ENCODE data around the gene HEY2. TPM values are rescaled to one million over a fixed set of nuclear protein-coding genes. Genes with fewer than 3 reads are reported as not detected.

HEY2 gene
- polyA plus RNA-seq, 2 of the 4 experiments (the other 2 are of a cell fraction), result 0.09 TPM; not detected in 1

- no peak overlapping the region for H3K4me3 ChIP-seq
- ChIA-PET POLR2A (no interaction called here), CTCF (interaction anchor here (0.8 to 20.8 kb wide), 3 partner anchors 9 to 448 kb away, joined by 3 to 288 read pairs (median 4); no protein-coding TSS in a partner anchor)
- no peak overlapping the region for H3K4me2 ChIP-seq
- no peaks in the 10 kb centered on the region for H3K4me1 ChIP-seq
- ATAC-seq, result no peak
- FAIRE-seq, result no peak
- WGBS (ENCODE audit: missing lambda C conversion rate), result 60% methylated on average over 5 of the region's 5 CpGs
- no peak for DNase-seq (ENCODE audit: low read depth in 1 of 2, low spot score in 1 of 2)
- H3K27ac ChIP-seq, result no peak overlapping the region
- no peak for TF ChIP-seq CHD4 (IDR thresholded peaks at IDR 0.05; ENCODE audit: borderline replicate concordance)
- TF ChIP-seq, protein P1, sequence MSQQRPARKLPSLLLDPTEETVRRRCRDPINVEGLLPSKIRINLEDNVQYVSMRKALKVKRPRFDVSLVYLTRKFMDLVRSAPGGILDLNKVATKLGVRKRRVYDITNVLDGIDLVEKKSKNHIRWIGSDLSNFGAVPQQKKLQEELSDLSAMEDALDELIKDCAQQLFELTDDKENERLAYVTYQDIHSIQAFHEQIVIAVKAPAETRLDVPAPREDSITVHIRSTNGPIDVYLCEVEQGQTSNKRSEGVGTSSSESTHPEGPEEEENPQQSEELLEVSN (IDR thresholded peaks at IDR 0.05; ENCODE audit: borderline replicate concordance, low read depth), result no peak
- no peak for TF ChIP-seq ATOH8 (CRISPR knock-in tag; IDR thresholded peaks at IDR 0.05; ENCODE audit: low read depth)
- TF ChIP-seq JUN (IDR thresholded peaks at IDR 0.05), result no peak
- TF ChIP-seq EP300 (IDR thresholded peaks at IDR 0.05), result no peak
- H3K9me3 ChIP-seq, result no peaks in the 10 kb centered on the region
These were observed 10.6 kb downstream of the HEY2 start for GRCh38 chr6:125759959-125760457.

GRCh38 chr6:125764121-125764671 lies 14.8 kb downstream of the HEY2 start:
- H3K9me3 ChIP-seq, result no peaks in the 10 kb centered on the region
- WGBS (ENCODE audit: missing lambda C conversion rate), result 64% methylated on average over 2 of the region's 2 CpGs
- no peak overlapping the region for H3K27ac ChIP-seq
- FAIRE-seq (no peak), ATAC-seq (no peak), DNase-seq (ENCODE audit: low read depth in 1 of 2, low spot score in 1 of 2) (no peak)
- no peak overlapping the region for H3K4me3 ChIP-seq
- ChIA-PET POLR2A (no interaction called here), CTCF (interaction anchor here (1.7 to 20.8 kb wide), 2 partner anchors 10 to 452 kb away, joined by 7 to 288 read pairs; no protein-coding TSS in a partner anchor)
- no peaks in the 10 kb centered on the region for H3K4me1 ChIP-seq
- no peak overlapping the region for H3K4me2 ChIP-seq
- TF ChIP-seq, protein P1 (IDR thresholded peaks at IDR 0.05; ENCODE audit: borderline replicate concordance, low read depth), result no peak
- TF ChIP-seq CBX8 (IDR thresholded peaks at IDR 0.05), result no peak
- no peak for TF ChIP-seq NPAS2 (CRISPR knock-in tag; IDR thresholded peaks at IDR 0.05; ENCODE audit: borderline replicate concordance)
- no peak for TF ChIP-seq EHMT2 (IDR thresholded peaks at IDR 0.05; ENCODE audit: low read depth)
- TF ChIP-seq RCOR1 (IDR thresholded peaks at IDR 0.05; ENCODE audit: low read depth, low read length), result no peak
- TF ChIP-seq MAZ (IDR thresholded peaks at IDR 0.05; ENCODE audit: borderline replicate concordance, low read depth, low read length), result no peak
- no peak for TF ChIP-seq POLR2AphosphoS2 (conservative IDR thresholded peaks at IDR 0.05; ENCODE audit: low read length)
- TF ChIP-seq HOXB5 (CRISPR knock-in tag; IDR thresholded peaks at IDR 0.05), result no peak
- no peak for TF ChIP-seq JUN (IDR thresholded peaks at IDR 0.05)
- no peak for TF ChIP-seq ATOH8 (CRISPR knock-in tag; IDR thresholded peaks at IDR 0.05; ENCODE audit: low read depth)
- TF ChIP-seq, protein P2, sequence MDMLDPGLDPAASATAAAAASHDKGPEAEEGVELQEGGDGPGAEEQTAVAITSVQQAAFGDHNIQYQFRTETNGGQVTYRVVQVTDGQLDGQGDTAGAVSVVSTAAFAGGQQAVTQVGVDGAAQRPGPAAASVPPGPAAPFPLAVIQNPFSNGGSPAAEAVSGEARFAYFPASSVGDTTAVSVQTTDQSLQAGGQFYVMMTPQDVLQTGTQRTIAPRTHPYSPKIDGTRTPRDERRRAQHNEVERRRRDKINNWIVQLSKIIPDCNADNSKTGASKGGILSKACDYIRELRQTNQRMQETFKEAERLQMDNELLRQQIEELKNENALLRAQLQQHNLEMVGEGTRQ (IDR thresholded peaks at IDR 0.05), result no peak
- TF ChIP-seq HEYL (CRISPR knock-in tag; IDR thresholded peaks at IDR 0.05), result no peak
- no peak for TF ChIP-seq CHD4 (IDR thresholded peaks at IDR 0.05; ENCODE audit: borderline replicate concordance)
- no peak for TF ChIP-seq ZFP36 (IDR thresholded peaks at IDR 0.05; ENCODE audit: borderline replicate concordance, partially characterized antibody)
- TF ChIP-seq, protein P3, sequence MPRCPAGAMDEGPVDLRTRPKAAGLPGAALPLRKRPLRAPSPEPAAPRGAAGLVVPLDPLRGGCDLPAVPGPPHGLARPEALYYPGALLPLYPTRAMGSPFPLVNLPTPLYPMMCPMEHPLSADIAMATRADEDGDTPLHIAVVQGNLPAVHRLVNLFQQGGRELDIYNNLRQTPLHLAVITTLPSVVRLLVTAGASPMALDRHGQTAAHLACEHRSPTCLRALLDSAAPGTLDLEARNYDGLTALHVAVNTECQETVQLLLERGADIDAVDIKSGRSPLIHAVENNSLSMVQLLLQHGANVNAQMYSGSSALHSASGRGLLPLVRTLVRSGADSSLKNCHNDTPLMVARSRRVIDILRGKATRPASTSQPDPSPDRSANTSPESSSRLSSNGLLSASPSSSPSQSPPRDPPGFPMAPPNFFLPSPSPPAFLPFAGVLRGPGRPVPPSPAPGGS (IDR thresholded peaks at IDR 0.05), result no peak

Measured in A549 (cell line).